Measurements from ENCODE around the gene SORCS3. TPM values are rescaled to one million over a fixed set of nuclear protein-coding genes. Genes with fewer than 3 reads are reported as not detected.

The SORCS3 gene
- total RNA-seq, 1 experiment from 2014 or later = 0.04 TPM

- Mint-ChIP-seq H3K27me3 (ENCODE audit: low read depth) (peaks cover 4% of the 10 kb centered on the region), H3K27ac (no peak overlapping the region), H3K36me3 (ENCODE audit: insufficient read depth in 1 of 3, low read depth in 3 of 3) (no peaks in the 10 kb centered on the region), H3K4me3 (no peak overlapping the region), H3K4me1 (peaks cover 6 to 7% of the 10 kb centered on the region in 2 experiments; a peak in 3 of 4 replicates), H3K9me3 (no peaks in the 10 kb centered on the region)
- H2BK15ac ChIP-seq (ENCODE audit: low read depth, low read length) = no peak overlapping the region
- no peak overlapping the region for H3K4me2 ChIP-seq (ENCODE audit: insufficient read depth, insufficient read length, low read length)
- H2BK5ac ChIP-seq (ENCODE audit: insufficient read length, low read length) = no peak overlapping the region
- no peaks in the 10 kb centered on the region for H3K23me2 ChIP-seq (ENCODE audit: insufficient read length, low read depth, low read length, poor library complexity, severe bottlenecking)
- no peak overlapping the region for H3K23ac ChIP-seq (ENCODE audit: insufficient read length, low read depth, low read length)
- no peak overlapping the region for H4K91ac ChIP-seq (ENCODE audit: insufficient read length, low read depth, low read length)
- H3K79me2 ChIP-seq (ENCODE audit: insufficient read depth, low read length) = no peaks in the 10 kb centered on the region
- H3K18ac ChIP-seq (ENCODE audit: insufficient read length, low read depth, low read length) = no peak overlapping the region
- no peak overlapping the region for H4K8ac ChIP-seq (replicated peaks; ENCODE audit: insufficient read length, low read depth, low read length)
- H3T11ph ChIP-seq (ENCODE audit: low read length) = no peak overlapping the region
- H3K56ac ChIP-seq (ENCODE audit: insufficient read length, low read depth, low read length) = no peak overlapping the region
- no peak overlapping the region for H3K14ac ChIP-seq (ENCODE audit: insufficient read depth, low read length)
- TF ChIP-seq, protein P1, sequence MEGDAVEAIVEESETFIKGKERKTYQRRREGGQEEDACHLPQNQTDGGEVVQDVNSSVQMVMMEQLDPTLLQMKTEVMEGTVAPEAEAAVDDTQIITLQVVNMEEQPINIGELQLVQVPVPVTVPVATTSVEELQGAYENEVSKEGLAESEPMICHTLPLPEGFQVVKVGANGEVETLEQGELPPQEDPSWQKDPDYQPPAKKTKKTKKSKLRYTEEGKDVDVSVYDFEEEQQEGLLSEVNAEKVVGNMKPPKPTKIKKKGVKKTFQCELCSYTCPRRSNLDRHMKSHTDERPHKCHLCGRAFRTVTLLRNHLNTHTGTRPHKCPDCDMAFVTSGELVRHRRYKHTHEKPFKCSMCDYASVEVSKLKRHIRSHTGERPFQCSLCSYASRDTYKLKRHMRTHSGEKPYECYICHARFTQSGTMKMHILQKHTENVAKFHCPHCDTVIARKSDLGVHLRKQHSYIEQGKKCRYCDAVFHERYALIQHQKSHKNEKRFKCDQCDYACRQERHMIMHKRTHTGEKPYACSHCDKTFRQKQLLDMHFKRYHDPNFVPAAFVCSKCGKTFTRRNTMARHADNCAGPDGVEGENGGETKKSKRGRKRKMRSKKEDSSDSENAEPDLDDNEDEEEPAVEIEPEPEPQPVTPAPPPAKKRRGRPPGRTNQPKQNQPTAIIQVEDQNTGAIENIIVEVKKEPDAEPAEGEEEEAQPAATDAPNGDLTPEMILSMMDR (conservative IDR thresholded peaks at IDR 0.05) = no peak
- H3K4me1 ChIP-seq (ENCODE audit: insufficient read depth, low read length) = peaks cover 2% of the 10 kb centered on the region
- H4K5ac ChIP-seq (ENCODE audit: insufficient read length, low read depth, low read length) = no peak overlapping the region
- H3K79me1 ChIP-seq (ENCODE audit: insufficient read depth, low read depth, low read length, poor library complexity, severe bottlenecking) = no peaks in the 10 kb centered on the region
- H3K4ac ChIP-seq (ENCODE audit: low read depth, low read length) = no peak overlapping the region
- no peak overlapping the region for H2AK5ac ChIP-seq (ENCODE audit: insufficient read length, low read length)
- DNase-seq = no peak
- no peak overlapping the region for H2AFZ ChIP-seq (ENCODE audit: low read length)
- H2BK12ac ChIP-seq (ENCODE audit: insufficient read length, low read depth, low read length) = no peak overlapping the region
- WGBS (ENCODE audit: extremely low coverage, insufficient read length, low lambda C conversion rate) = no CpG with 5 or more reads among the region's 2 CpGs
- H2BK120ac ChIP-seq (ENCODE audit: low read depth, low read length, poor library complexity, severe bottlenecking) = no peak overlapping the region
- H3K27ac ChIP-seq (ENCODE audit: insufficient read length, low read depth, low read length) = no peak overlapping the region
- no peaks in the 10 kb centered on the region for H3K9me3 ChIP-seq (ENCODE audit: control insufficient read depth, low read depth, low read length)
- H3K9ac ChIP-seq (ENCODE audit: extremely low read depth, insufficient read length, low read length) = no peak overlapping the region
- no peak overlapping the region for H2BK20ac ChIP-seq (ENCODE audit: low read depth, low read length, poor library complexity, severe bottlenecking)
- H4K20me1 ChIP-seq (ENCODE audit: control insufficient read depth, insufficient read depth, insufficient read length) = no peaks in the 10 kb centered on the region
- H3K27me3 ChIP-seq (ENCODE audit: insufficient read depth, low read length) = no peaks in the 10 kb centered on the region
These were observed 175.4 kb downstream of the SORCS3 start for GRCh38 chr10:104816501-104816900.

Data from H9 (cell line).